ENCODE results near the gene ARHGAP33.

ARHGAP33 gene, protein sequence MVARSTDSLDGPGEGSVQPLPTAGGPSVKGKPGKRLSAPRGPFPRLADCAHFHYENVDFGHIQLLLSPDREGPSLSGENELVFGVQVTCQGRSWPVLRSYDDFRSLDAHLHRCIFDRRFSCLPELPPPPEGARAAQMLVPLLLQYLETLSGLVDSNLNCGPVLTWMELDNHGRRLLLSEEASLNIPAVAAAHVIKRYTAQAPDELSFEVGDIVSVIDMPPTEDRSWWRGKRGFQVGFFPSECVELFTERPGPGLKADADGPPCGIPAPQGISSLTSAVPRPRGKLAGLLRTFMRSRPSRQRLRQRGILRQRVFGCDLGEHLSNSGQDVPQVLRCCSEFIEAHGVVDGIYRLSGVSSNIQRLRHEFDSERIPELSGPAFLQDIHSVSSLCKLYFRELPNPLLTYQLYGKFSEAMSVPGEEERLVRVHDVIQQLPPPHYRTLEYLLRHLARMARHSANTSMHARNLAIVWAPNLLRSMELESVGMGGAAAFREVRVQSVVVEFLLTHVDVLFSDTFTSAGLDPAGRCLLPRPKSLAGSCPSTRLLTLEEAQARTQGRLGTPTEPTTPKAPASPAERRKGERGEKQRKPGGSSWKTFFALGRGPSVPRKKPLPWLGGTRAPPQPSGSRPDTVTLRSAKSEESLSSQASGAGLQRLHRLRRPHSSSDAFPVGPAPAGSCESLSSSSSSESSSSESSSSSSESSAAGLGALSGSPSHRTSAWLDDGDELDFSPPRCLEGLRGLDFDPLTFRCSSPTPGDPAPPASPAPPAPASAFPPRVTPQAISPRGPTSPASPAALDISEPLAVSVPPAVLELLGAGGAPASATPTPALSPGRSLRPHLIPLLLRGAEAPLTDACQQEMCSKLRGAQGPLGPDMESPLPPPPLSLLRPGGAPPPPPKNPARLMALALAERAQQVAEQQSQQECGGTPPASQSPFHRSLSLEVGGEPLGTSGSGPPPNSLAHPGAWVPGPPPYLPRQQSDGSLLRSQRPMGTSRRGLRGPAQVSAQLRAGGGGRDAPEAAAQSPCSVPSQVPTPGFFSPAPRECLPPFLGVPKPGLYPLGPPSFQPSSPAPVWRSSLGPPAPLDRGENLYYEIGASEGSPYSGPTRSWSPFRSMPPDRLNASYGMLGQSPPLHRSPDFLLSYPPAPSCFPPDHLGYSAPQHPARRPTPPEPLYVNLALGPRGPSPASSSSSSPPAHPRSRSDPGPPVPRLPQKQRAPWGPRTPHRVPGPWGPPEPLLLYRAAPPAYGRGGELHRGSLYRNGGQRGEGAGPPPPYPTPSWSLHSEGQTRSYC

DNA sequence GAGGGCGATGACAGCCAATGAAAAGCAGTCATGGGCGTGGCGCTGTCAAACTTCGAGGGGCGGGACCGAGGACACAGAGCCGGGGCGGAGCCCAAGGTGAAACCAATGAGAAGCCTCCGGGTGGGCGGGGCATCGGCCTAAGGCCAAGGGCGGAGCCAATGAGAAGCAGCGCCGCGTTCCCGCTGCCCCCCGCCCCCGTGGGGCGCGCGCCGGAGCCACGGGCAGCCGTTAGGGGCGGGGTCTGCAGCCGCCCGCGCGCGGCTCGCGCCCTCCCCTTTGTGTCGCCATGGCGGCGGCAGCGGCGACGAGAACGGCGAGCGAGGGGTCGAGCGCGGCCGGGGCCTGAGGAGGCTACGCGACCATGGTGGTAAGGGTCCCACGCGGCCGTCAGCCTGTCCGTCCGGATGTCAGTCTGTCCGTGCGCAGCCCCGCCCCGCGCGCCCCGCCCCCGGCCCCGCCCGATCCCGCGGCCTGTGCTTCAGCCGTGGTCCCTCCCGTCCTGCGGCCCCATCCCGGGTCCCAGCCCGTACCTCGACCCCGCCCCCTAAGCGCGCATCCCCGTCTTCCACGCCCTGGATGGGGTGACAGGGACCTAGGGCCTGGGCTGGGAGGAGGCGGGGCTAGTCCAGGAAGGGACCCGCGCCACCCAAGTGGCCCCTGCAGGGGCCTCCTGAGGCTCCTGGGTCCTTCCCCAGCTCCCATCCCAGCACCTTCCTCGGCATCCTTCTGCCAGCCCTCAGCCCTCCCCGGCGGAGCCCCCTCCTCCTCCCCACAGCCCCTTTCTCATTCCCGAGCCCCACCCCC is at the start of gene ARHGAP33:
Gene ARHGAP33, plus strand, starts transcription at position 267 of the 804 bp plus-strand sequence. Its CDS starts 95 bp downstream, at position 362.
- peak; percentile 99 for DNase-seq (ENCODE audit: low spot score)

GRCh38 chr19:35727053-35727955 is 48.1 kb upstream of the ARHGAP33 start:
- no peak for DNase-seq (ENCODE audit: low spot score)

DNA sequence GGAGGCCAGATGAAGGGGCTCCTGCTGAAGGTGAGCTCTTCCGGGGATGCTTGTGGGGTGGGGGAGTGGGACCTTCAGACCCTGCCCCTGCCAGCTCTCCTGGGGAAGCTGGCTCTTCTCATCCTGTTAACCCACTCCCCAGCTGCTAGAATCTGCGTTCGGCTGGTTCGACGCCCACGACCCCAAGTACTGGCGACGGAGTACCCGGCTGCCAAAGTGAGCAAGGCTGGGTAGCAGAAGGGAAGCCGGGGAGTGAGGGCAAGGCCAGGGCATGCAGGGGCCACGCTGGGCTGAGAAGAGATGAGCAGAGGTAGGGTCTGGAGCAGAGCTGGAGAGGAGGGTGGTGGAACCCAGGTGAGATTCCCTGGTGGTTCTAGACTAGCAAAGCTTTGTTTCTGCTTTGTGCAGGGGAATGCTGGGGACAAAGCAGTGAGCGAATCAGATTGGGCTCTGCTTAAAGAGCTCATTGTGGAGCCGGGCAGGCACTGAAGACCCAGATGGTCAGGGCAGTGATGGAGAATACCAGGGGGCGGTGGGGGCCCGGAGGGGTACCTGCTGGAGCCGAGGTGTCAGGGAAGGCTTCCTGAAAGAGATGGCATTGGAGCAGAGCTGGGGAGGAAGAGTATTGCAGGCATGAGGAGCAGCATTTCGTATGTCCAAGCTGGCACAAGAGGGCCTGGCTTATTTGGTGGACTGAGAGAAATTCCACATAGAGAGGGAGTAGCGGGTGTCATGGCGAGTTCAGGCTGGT is 47.2 kb upstream of the ARHGAP33 start:
- no peak for DNase-seq (ENCODE audit: low spot score)

GRCh38 chr19:35729021-35729420 is 46.3 kb upstream of the ARHGAP33 start:
- DNase-seq (ENCODE audit: low spot score) = no peak

DNA sequence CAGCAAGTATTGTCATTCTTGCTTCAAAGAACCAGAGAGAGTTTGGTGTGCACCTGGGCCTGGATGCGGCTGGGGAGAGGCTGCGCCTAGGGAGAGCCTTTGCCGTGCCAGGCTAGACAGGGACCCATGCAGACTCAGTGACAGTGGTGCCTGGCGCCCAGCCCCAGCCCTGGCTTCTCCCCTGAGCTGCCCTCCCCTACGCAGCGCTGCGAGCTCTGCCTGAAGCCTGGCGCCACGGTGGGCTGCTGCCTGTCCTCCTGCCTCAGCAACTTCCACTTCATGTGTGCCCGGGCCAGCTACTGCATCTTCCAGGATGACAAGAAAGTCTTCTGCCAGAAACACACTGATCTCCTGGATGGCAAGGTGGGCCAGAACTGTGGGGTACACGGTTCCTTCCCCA is 45.6 kb upstream of the ARHGAP33 start:
- no peak for DNase-seq (ENCODE audit: low spot score)

DNA sequence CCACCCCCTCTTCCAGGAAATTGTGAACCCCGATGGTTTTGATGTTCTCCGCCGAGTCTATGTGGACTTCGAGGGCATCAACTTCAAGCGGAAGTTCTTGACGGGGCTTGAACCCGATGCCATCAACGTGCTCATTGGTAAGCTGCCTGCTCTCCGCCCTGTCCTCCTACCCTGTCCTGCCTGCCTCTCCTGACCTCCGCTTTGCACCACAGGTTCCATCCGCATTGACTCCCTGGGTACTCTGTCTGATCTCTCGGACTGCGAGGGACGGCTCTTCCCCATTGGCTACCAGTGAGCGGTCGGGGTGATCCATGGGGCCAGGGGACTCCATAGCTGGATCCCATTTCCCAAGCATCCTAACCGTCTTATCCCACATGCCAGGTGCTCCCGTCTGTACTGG is 45.0 kb upstream of the ARHGAP33 start:
- DNase-seq (ENCODE audit: low spot score) = no peak

DNA sequence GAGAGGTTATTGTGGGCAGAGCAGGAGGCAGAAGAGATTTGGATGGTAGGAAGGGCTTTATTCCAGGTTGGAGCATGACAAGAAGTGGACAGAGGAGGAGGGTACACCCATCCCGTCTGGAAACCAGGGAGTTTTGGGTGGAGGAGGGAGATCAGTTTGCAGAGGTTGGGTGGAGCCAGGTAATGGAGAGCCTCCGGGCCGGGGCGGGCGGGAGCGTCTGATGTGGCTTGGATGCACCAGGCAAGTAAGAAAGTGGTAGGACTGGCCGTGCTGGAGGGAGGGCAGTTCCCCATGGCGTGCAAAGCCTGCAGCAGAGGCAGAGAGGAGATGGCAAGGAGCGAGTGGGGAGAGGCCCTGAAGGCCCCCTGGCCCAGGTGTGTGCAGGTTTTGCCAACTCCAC is 44.0 kb upstream of the ARHGAP33 start:
- no peak for DNase-seq (ENCODE audit: low spot score)

GRCh38 chr19:35731779-35732405 is 43.5 kb upstream of the ARHGAP33 start:
- no peak for DNase-seq (ENCODE audit: low spot score)

DNA sequence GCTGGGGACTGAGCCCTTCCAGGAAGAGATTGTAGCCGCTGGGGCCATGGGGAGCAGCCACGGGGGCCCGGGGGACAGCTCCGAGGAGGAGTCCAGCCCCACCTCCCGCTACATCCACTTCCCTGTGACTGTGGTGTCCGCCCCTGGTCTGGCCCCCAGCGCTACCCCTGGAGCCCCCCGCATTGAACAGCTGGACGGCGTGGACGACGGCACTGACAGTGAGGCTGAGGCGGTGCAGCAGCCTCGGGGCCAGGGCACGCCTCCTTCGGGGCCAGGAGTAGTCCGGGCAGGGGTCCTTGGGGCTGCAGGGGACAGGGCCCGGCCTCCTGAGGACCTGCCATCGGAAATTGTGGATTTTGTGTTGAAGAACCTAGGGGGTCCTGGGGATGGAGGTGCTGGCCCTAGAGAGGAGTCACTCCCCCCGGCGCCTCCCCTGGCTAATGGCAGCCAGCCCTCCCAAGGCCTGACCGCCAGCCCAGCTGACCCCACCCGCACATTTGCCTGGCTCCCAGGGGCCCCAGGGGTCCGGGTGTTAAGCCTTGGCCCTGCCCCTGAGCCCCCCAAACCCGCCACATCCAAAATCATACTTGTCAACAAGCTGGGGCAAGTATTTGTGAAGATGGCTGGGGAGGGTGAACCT is 42.7 kb upstream of the ARHGAP33 start:
- no peak for DNase-seq (ENCODE audit: low spot score)

GRCh38 chr19:35733180-35734125 is 41.9 kb upstream of the ARHGAP33 start:
- DNase-seq (ENCODE audit: low spot score) = no peak

DNA sequence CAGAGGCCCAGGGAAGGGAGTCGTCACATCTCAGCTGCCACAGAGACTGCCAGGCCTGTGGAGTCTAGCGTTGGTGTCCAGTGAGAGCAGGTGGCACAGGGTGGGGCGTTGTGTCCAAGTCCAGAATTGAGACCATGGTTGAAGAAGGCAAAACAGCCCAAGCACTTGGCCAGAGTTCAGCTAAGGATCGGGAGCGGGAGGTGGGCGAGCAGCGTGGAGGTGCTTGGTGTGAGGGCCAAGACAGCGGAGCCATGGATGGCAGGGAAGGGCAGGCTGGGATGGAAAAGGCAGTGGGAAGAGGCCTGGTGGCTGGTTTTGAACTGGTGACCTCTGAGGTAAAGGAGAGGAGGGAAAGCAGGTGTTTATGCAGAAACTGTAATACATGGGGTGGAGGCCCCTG is 41.1 kb upstream of the ARHGAP33 start:
- DNase-seq (ENCODE audit: low spot score) = no peak

DNA sequence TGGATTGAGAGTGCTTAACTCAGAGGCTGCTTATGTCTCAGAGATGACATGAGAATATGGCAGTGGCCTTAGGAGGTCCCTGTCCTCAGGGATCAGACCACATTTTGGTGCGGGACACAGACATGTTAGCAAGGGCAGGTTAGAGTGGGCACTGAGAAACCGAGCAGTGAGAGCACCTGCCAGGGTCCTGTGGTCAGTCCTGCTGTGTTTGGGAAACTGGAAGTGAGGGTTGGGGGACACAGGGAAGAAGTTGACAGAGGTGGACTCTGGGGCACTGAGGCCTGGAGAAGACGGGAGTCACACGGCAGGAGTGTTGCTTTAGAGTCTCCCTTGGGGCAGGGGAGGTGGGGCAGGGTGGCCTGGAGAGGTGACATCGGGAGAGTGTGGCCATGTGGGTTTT is 40.5 kb upstream of the ARHGAP33 start:
- no peak for DNase-seq (ENCODE audit: low spot score)

DNA sequence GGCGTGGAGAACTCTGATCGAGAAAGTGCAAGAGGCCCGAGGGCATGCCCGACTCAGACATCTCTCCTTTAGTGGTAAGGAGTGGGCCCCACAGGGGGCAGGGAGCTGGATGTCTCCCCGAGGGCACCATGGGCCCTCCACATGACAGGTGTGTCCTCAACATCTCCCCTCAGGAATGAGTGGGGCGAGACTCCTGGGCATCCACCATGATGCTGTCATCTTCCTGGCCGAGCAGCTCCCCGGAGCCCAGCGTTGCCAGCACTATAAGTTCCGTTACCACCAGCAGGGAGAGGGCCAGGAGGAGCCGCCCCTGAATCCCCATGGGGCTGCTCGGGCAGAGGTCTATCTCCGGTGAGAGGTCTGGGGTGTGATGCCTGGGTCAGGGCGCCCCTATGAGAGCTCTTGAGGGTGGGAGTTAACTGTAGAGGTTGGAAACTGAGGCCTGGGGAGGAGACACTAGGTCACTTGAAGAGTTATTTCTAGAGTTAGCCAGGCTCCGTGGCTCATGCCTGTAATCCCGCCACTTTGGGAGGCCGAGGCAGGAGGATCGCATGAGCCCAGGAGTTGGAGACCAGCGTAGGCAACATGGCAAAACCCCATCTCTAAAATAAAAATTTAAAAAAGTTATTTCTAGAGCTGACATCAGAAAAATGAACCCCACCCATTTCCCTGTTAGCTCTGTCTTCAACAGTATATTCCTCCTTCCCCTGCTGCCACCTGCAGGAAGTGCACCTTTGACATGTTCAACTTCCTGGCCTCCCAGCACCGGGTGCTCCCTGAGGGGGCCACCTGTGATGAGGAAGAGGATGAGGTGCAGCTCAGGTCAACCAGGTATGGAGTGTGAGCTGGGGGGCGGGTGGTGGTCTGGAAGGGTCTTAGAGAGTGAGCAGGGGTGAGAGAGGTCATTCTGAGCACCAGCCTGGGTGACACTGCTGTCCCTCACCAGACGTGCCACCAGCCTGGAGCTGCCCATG is 38.2 kb upstream of the ARHGAP33 start:
- no peak for DNase-seq (ENCODE audit: low spot score)

DNA sequence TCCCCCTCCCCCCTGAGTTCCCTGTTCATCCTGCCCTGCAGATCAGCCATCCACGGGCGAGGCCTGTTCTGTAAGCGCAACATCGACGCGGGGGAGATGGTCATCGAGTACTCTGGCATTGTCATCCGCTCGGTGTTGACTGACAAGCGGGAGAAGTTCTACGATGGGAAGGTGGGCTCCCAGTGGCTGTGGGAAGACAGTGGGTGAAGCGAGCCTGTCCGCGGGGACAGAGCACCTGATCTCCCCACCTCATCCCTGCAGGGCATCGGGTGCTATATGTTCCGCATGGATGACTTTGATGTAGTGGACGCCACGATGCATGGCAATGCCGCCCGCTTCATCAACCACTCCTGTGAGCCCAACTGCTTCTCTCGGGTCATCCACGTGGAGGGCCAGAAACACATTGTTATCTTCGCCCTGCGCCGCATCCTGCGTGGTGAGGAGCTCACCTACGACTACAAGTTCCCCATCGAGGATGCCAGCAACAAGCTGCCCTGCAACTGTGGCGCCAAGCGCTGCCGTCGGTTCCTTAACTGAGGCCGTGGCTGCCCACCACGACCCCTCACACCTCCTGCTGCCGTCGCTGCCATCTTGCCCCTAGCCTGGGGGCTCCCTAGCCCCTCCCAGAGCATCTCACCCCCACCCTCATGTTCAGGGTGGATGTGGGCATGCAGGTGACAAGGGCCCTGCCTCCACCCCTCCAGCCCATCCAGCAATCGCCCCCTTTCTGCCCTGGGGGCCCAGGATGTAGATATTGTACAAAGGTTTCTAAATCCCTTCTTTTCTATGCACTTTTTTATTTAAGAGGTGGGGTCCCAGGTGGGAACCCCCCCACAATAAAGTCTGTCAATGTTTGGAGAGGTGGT is 37.1 kb upstream of the ARHGAP33 start:
- no peak for DNase-seq (ENCODE audit: low spot score)

DNA sequence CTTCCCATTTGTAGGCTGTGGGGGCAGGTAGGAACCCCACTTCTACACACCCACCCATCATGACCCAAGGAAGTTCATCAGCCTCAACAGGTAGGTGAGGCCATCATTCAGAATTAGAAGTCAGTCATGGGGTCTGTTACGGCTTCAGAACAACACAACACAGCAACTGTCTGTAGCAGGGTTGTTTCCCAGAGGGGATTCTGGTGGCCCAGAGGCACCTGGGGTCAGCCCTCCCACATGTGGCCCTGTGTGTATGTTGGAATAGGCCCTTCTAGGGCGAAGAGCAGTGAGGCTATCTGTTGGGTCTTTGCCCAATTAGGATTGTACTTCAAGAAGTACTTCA is 36.5 kb upstream of the ARHGAP33 start:
- no peak for DNase-seq (ENCODE audit: low spot score)

Data from AG08396 (cell line).